H1 (cell line): ENCODE data around the gene TNFRSF8. TPM values are rescaled to one million over a fixed set of nuclear protein-coding genes. Genes with fewer than 3 reads are reported as not detected.
"Not testable (repeated sequence)": the region's sequence is repeated elsewhere in the genome, so short reads cannot be mapped to it uniquely, and the experiment has no call there.

ENCODE experiments used
- CTCF ChIA-PET: fragments of 300-600 bp; sonication (Branson Sonifier 250); formaldehyde crosslinking; loops from one replicate; lab custom pipeline; 2021; ENCODE audit not compliant: partially characterized antibody; lab: Charles Lee
- POLR2A ChIA-PET: fragments of 300-600 bp; sonication (Branson Sonifier 250); formaldehyde crosslinking; loops from one replicate; lab custom pipeline; 2021; ENCODE audit warnings: inconsistent platforms; ENCODE audit not compliant: partially characterized antibody; lab: Charles Lee
- DNase-seq, 2 experiments: peaks; one replicate each; pipeline versions ENCODE4 v3.0.0 to v3.0.0-alpha.2; 2010 to 2022; ENCODE audit warnings: low spot score in 2 of 2, low read depth in 1 of 2, mixed read lengths in 1 of 2
- FAIRE-seq: peaks from 2 replicates; lab custom pipeline; 2011; peaks lifted over from hg19 to GRCh38; lab: Jason Lieb, UNC
- H2AFZ ChIP-seq: 2 replicates; pipeline ENCODE4 v1.8.1; 2012; ENCODE audit warnings: low read length, inconsistent platforms
- H2AK5ac ChIP-seq: 2 replicates; pipeline ENCODE4 v1.6.1; 2013; ENCODE audit warnings: low read depth, low read length
- H2BK120ac ChIP-seq: replicated peaks from 2 replicates; pipeline ENCODE3; 2013; ENCODE audit warnings: low read depth, low read length, inconsistent platforms
- H2BK12ac ChIP-seq: 2 replicates; pipeline ENCODE4 v1.6.1; 2013; ENCODE audit warnings: low read depth, low read length
- H2BK15ac ChIP-seq: 2 replicates; pipeline ENCODE4 v1.6.1; 2013; ENCODE audit warnings: low read length
- H2BK20ac ChIP-seq: 2 replicates; pipeline ENCODE4 v1.6.1; 2013; ENCODE audit warnings: low read length
- H2BK5ac ChIP-seq: 2 replicates; pipeline ENCODE4 v1.6.1; 2013; ENCODE audit warnings: low read depth, low read length
- H3K14ac ChIP-seq: 2 replicates; pipeline ENCODE4 v1.6.1; 2013; ENCODE audit warnings: inconsistent platforms; ENCODE audit not compliant: insufficient read length
- H3K18ac ChIP-seq: 2 replicates; pipeline ENCODE4 v1.6.1; 2013; ENCODE audit warnings: low read length; ENCODE audit errors: extremely low read depth
- H3K23ac ChIP-seq: 2 replicates; pipeline ENCODE4 v1.6.1; 2013; ENCODE audit warnings: inconsistent platforms; ENCODE audit not compliant: insufficient read length
- H3K23me2 ChIP-seq: 2 replicates; pipeline ENCODE4 v1.6.1; 2013; ENCODE audit warnings: low read depth, low read length
- H3K27ac ChIP-seq: 2 replicates; pipeline ENCODE4 v1.6.1; 2011; ENCODE audit warnings: low read depth, low read length, inconsistent platforms
- H3K27me3 ChIP-seq, 4 experiments: replicated peaks in 1 of 4; 1 replicate in 1 of 4; 2 replicates in 3 of 4; pipeline versions ENCODE4 v1.6.1 to v1.8.1; 2011 to 2013; ENCODE audit warnings: low read length in 3 of 4, mild to moderate bottlenecking in 3 of 4, inconsistent platforms in 2 of 4, mixed read lengths in 2 of 4, moderate library complexity in 1 of 4; ENCODE audit not compliant: control insufficient read depth in 3 of 4, insufficient read depth in 3 of 4; ENCODE audit errors: extremely low read depth in 1 of 4
- H3K36me3 ChIP-seq, 4 experiments: 2 replicates each; pipeline versions ENCODE4 v1.6.1 to v1.8.1; 2011 to 2013; ENCODE audit warnings: mild to moderate bottlenecking in 4 of 4, low read length in 3 of 4, moderate library complexity in 2 of 4, control low read depth in 1 of 4, inconsistent platforms in 1 of 4; ENCODE audit not compliant: insufficient read depth in 4 of 4, control insufficient read depth in 2 of 4
- H3K4ac ChIP-seq: replicated peaks from 2 replicates; pipeline ENCODE3; 2013; ENCODE audit warnings: low read length, low read depth, mixed read lengths, inconsistent platforms; ENCODE audit not compliant: insufficient read length
- H3K4me1 ChIP-seq, 4 experiments: replicated peaks in 1 of 4; 1 replicate in 1 of 4; 2 replicates in 3 of 4; pipeline versions ENCODE4 v1.6.1 to v1.8.1; 2011 to 2013; ENCODE audit warnings: low read length in 3 of 4, inconsistent platforms in 2 of 4, mixed read lengths in 1 of 4; ENCODE audit not compliant: insufficient read depth in 4 of 4, control insufficient read depth in 3 of 4
- H3K4me2 ChIP-seq, 2 experiments: 2 replicates each; pipeline versions ENCODE4 v1.6.1 to v1.8.1; 2011 to 2013; ENCODE audit warnings: low read depth in 2 of 2, low read length in 2 of 2, control low read depth in 1 of 2, inconsistent platforms in 1 of 2, mild to moderate bottlenecking in 1 of 2; ENCODE audit not compliant: insufficient read depth in 1 of 2
- H3K4me3 ChIP-seq, 4 experiments: fragments of 200-600, 300-600 bp in 1 of 4; sonication (generic), shearing (Covaris generic), sonication (Bioruptor Twin) in 1 of 4; 2 replicates each; pipeline versions ENCODE4 v1.5.1 to v1.8.1; 2011 to 2016; ENCODE audit warnings: low read length in 4 of 4, low read depth in 3 of 4, control low read depth in 2 of 4, inconsistent platforms in 2 of 4, mild to moderate bottlenecking in 2 of 4, mixed read lengths in 1 of 4, moderate library complexity in 1 of 4; ENCODE audit not compliant: insufficient read depth in 2 of 4; ENCODE audit errors: extremely low read depth in 1 of 4
- H3K56ac ChIP-seq: replicated peaks from 2 replicates; pipeline ENCODE3; 2013; ENCODE audit warnings: low read depth, mild to moderate bottlenecking, mixed read lengths, low read length, inconsistent platforms; ENCODE audit not compliant: insufficient read length
- H3K79me1 ChIP-seq: 2 replicates; pipeline ENCODE4 v1.6.1; 2013; ENCODE audit warnings: low read depth, low read length, control low read depth
- H3K79me2 ChIP-seq, 2 experiments: 2 replicates each; pipeline versions ENCODE4 v1.6.1 to v1.8.1; 2012 to 2013; ENCODE audit warnings: low read length in 2 of 2, mild to moderate bottlenecking in 2 of 2, inconsistent platforms in 1 of 2; ENCODE audit not compliant: insufficient read depth in 2 of 2, control insufficient read depth in 1 of 2
- H3K9ac ChIP-seq, 4 experiments: replicated peaks in 1 of 4; 1 replicate in 1 of 4; 2 replicates in 3 of 4; pipeline versions ENCODE4 v1.6.1 to v1.8.1; 2011 to 2013; ENCODE audit warnings: low read depth in 3 of 4, low read length in 3 of 4, control low read depth in 2 of 4, mild to moderate bottlenecking in 2 of 4, moderate library complexity in 2 of 4, inconsistent platforms in 1 of 4; ENCODE audit errors: extremely low read depth in 1 of 4
- H3K9me3 ChIP-seq, 2 experiments: 2 replicates each; pipeline versions ENCODE4 v1.6.1 to v1.8.1; 2012 to 2013; ENCODE audit warnings: mild to moderate bottlenecking in 2 of 2, moderate library complexity in 2 of 2, control low read depth in 1 of 2, inconsistent platforms in 1 of 2, low read depth in 1 of 2, low read length in 1 of 2, mixed read lengths in 1 of 2; ENCODE audit not compliant: insufficient read depth in 2 of 2
- H4K20me1 ChIP-seq, 2 experiments: replicated peaks in 1 of 2; 2 replicates each; pipeline versions ENCODE3 to v1.8.1; 2011 to 2013; ENCODE audit warnings: inconsistent platforms in 2 of 2, low read length in 2 of 2, mild to moderate bottlenecking in 1 of 2; ENCODE audit not compliant: insufficient read depth in 2 of 2, control insufficient read depth in 1 of 2
- H4K5ac ChIP-seq: 2 replicates; pipeline ENCODE4 v1.6.1; 2013; ENCODE audit warnings: low read length, low read depth, mixed read lengths, inconsistent platforms; ENCODE audit not compliant: insufficient read length
- H4K8ac ChIP-seq: 2 replicates; pipeline ENCODE4 v1.8.0; 2013; ENCODE audit warnings: mild to moderate bottlenecking, moderate library complexity, low read length, inconsistent platforms; ENCODE audit not compliant: insufficient read depth; ENCODE audit errors: extremely low read depth
- H4K91ac ChIP-seq: replicated peaks from 2 replicates; pipeline ENCODE3; 2013; ENCODE audit warnings: low read length, mixed read lengths, inconsistent platforms; ENCODE audit not compliant: insufficient read length
- WGBS, 2 experiments: shearing (Covaris generic) in 1 of 2; methylation state at CpG; one replicate each; pipeline versions ENCODE4 v1.1.6 to v1.1.7; 2013 to 2015; ENCODE audit warnings: low lambda C conversion rate in 2 of 2, mixed read lengths in 2 of 2, inconsistent platforms in 1 of 2, low coverage in 1 of 2, missing lambda C conversion rate in 1 of 2; ENCODE audit not compliant: insufficient replicate concordance in 2 of 2, insufficient coverage in 1 of 2, insufficient read length in 1 of 2; ENCODE audit errors: extremely low coverage in 1 of 2, missing lambda C conversion rate in 1 of 2; 5-methylcytosine and 5-hydroxymethylcytosine counted together
- polyA plus RNA-seq, 7 experiments: library from polyadenylated mRNA; depleted of rRNA in 3 of 7; stranded (reverse) in 5 of 7; unstranded in 2 of 7; fragments of >200 nt in 5 of 7; fragments of 200-250 nt in 2 of 7; gene quantifications; 1 replicate in 5 of 7; 2 replicates in 1 of 7; 4 replicates in 1 of 7; pipeline versions ENCODE4 v1.2.1 to v1.2.3, GENCODE V29; 2011 to 2013; ENCODE audit warnings: missing spikeins in 2 of 7, mixed read lengths in 2 of 7
- total RNA-seq: library from RNA; stranded (reverse); fragmentation: NEBNext Ultra II Directional; extraction: Animal tissue kit (Norgen Biotek cat#: 25700); gene quantifications from 2 replicates; pipeline ENCODE4 v1.2.1, GENCODE V29; 2021

The TNFRSF8 gene
- total and polyA plus RNA-seq, 2 of the 8 experiments (the other 6 are each of a cell fraction or from before 2014, with no cell fraction given): 23.2 to 32.7 TPM

DNA sequence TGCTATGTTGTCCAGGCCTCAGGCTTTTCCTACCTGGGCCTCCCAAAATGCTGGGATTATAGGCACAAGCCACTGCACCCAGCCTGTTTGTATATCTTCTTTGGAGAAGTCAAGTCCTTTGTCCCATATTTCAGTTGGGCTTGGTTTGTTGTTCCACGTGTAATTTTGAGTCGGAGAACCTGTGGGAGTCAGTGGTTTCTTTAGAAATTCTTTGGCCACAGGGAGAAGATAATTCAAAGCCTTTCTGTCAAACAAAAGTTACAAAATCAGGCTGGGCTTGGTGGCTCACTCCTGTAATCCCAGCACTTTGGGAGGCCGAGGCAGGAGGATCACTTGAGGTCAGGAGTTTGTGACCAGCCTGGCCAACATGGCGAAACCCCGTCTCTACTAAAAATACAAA, 29.7 kb upstream of the TNFRSF8 start:
- ChIA-PET CTCF (interaction anchor here (1.2 to 1.5 kb wide), 2 partner anchors 37 to 46 kb away, joined by 3 to 4 read pairs; no protein-coding TSS in a partner anchor), POLR2A (interaction anchor here (1.3 to 8.5 kb wide), 2 partner anchors 14 to 227 kb away, joined by 3 to 66 read pairs; partner anchors contain the start of gene MIIP)
- not testable (repeated sequence) for H3K9ac ChIP-seq, H3K27me3 ChIP-seq, H4K91ac ChIP-seq, H3K23me2 ChIP-seq, H2BK15ac ChIP-seq, H2AFZ ChIP-seq, H3K4me2 ChIP-seq, H2AK5ac ChIP-seq, H3K27ac ChIP-seq, DNase-seq, H4K20me1 ChIP-seq, H3K9me3 ChIP-seq, H3K4ac ChIP-seq, H2BK12ac ChIP-seq, H3K14ac ChIP-seq, H2BK5ac ChIP-seq, H4K8ac ChIP-seq, H3K56ac ChIP-seq, FAIRE-seq, H3K4me3 ChIP-seq, H3K18ac ChIP-seq, H3K79me2 ChIP-seq, H4K5ac ChIP-seq, H3K79me1 ChIP-seq, H3K4me1 ChIP-seq, H2BK120ac ChIP-seq, H3K23ac ChIP-seq, H2BK20ac ChIP-seq
- WGBS, 2 experiments: 93% methylated on average over 5 of the region's 5 CpGs; no CpG with 5 or more reads in 1 of the 2 experiments
- peaks cover 3 to 18% (median 14%) of the 10 kb centered on the region in 4 experiments; a peak in 6 of 8 replicates for H3K36me3 ChIP-seq
